Stimulated activated CD8-positive, alpha-beta memory T cell treated with anti-CD3 and anti-CD28 coated beads, Interleukin-15, amount 100 ng/mL, for 24 hours (primary cell): ENCODE data around the gene ZBTB16.

Experiments used
- DNase-seq: peaks from one replicate; pipeline ENCODE4 v3.0.0-alpha.2; 2020; ENCODE audit warnings: low read depth

Gene ZBTB16

GRCh38 chr11:114262681-114263512 lies 203.4 kb downstream of the ZBTB16 start:
- no peak for DNase-seq

- DNase-seq: no peak
These were observed 204.1 kb downstream of the ZBTB16 start for GRCh38 chr11:114263513-114264170.

- DNase-seq: no peak
These were observed 204.9 kb downstream of the ZBTB16 start for GRCh38 chr11:114264381-114264780.

- DNase-seq: no peak
These were observed 205.8 kb downstream of the ZBTB16 start for GRCh38 chr11:114265122-114265878.

GRCh38 chr11:114269498-114269897 lies 210.0 kb downstream of the ZBTB16 start:
- no peak for DNase-seq

GRCh38 chr11:114270531-114271270 lies 211.2 kb downstream of the ZBTB16 start:
- DNase-seq: no peak

- no peak for DNase-seq
These were observed 211.8 kb downstream of the ZBTB16 start for GRCh38 chr11:114271316-114271715.

GRCh38 chr11:114272311-114272710 lies 212.8 kb downstream of the ZBTB16 start:
- no peak for DNase-seq

- no peak for DNase-seq
These were observed 213.6 kb downstream of the ZBTB16 start for GRCh38 chr11:114273071-114273470.

GRCh38 chr11:114273890-114274635 lies 214.6 kb downstream of the ZBTB16 start:
- DNase-seq: no peak

GRCh38 chr11:114274637-114275036 lies 215.1 kb downstream of the ZBTB16 start:
- DNase-seq: no peak

GRCh38 chr11:114275280-114275679 lies 215.8 kb downstream of the ZBTB16 start:
- DNase-seq: no peak

GRCh38 chr11:114276077-114276476 lies 216.6 kb downstream of the ZBTB16 start:
- no peak for DNase-seq

GRCh38 chr11:114277637-114278341 lies 218.3 kb downstream of the ZBTB16 start:
- DNase-seq: no peak

- no peak for DNase-seq
These were observed 219.0 kb downstream of the ZBTB16 start for GRCh38 chr11:114278342-114279065.

- DNase-seq: no peak
These were observed 220.5 kb downstream of the ZBTB16 start for GRCh38 chr11:114279792-114280546.

- DNase-seq: no peak
These were observed 221.2 kb downstream of the ZBTB16 start for GRCh38 chr11:114280696-114281095.

- no peak for DNase-seq
These were observed 222.0 kb downstream of the ZBTB16 start for GRCh38 chr11:114281388-114281956.

GRCh38 chr11:114282488-114282887 lies 223.0 kb downstream of the ZBTB16 start:
- DNase-seq: no peak
